HG02588 (cell line): ENCODE results near the gene CRB3.
"Not testable (repeated sequence)": the region's sequence is repeated elsewhere in the genome, so short reads cannot be mapped to it uniquely, and the experiment has no call there.

Experiments used
- ATAC-seq: cut with Tn5 transposase; IDR thresholded peaks from one replicate; pipeline ENCODE4 v1.9.1; 2021; ENCODE audit warnings: mild to moderate bottlenecking, moderate library complexity; ENCODE audit not compliant: unreplicated experiment

The CRB3 gene

GRCh38 chr19:6490134-6490533, 26.1 kb downstream of the CRB3 start:
- no peak for ATAC-seq

- ATAC-seq: no peak
These were observed 27.9 kb downstream of the CRB3 start for GRCh38 chr19:6491802-6492592.

- ATAC-seq: no peak
These were observed 30.5 kb downstream of the CRB3 start for GRCh38 chr19:6494438-6495036.

- no peak for ATAC-seq
These were observed 31.9 kb downstream of the CRB3 start for GRCh38 chr19:6495947-6496346.

GRCh38 chr19:6498294-6499036, 34.4 kb downstream of the CRB3 start:
- ATAC-seq: no peak

- no peak for ATAC-seq
These were observed 35.1 kb downstream of the CRB3 start for GRCh38 chr19:6499052-6499790.

- no peak for ATAC-seq
These were observed 37.0 kb downstream of the CRB3 start for GRCh38 chr19:6500837-6501739.

- no peak for ATAC-seq
These were observed 37.9 kb downstream of the CRB3 start, which contains the start of gene TUBB4A for GRCh38 chr19:6501740-6502648. TSS of gene TUBB4A (minus strand) at chr19:6502309. CDS start at chr19:6502212, 97 bp downstream.

GRCh38 chr19:6503407-6504201, 39.5 kb downstream of the CRB3 start:
- no peak for ATAC-seq

- ATAC-seq: not testable (repeated sequence)
These were observed 44.1 kb downstream of the CRB3 start for GRCh38 chr19:6508028-6508771.

- no peak for ATAC-seq
These were observed 45.3 kb downstream of the CRB3 start for GRCh38 chr19:6509118-6509971.

GRCh38 chr19:6510618-6511017, 46.5 kb downstream of the CRB3 start:
- no peak for ATAC-seq

- ATAC-seq: no peak
These were observed 50.0 kb downstream of the CRB3 start for GRCh38 chr19:6514089-6514488.

- no peak for ATAC-seq
These were observed 51.0 kb downstream of the CRB3 start for GRCh38 chr19:6514926-6515544.

- peak; percentile 36 for ATAC-seq
These were observed 52.1 kb downstream of the CRB3 start for GRCh38 chr19:6516018-6516658.
